ENCODE results near the gene XXYLT1.

- TF ChIP-seq, protein P1, sequence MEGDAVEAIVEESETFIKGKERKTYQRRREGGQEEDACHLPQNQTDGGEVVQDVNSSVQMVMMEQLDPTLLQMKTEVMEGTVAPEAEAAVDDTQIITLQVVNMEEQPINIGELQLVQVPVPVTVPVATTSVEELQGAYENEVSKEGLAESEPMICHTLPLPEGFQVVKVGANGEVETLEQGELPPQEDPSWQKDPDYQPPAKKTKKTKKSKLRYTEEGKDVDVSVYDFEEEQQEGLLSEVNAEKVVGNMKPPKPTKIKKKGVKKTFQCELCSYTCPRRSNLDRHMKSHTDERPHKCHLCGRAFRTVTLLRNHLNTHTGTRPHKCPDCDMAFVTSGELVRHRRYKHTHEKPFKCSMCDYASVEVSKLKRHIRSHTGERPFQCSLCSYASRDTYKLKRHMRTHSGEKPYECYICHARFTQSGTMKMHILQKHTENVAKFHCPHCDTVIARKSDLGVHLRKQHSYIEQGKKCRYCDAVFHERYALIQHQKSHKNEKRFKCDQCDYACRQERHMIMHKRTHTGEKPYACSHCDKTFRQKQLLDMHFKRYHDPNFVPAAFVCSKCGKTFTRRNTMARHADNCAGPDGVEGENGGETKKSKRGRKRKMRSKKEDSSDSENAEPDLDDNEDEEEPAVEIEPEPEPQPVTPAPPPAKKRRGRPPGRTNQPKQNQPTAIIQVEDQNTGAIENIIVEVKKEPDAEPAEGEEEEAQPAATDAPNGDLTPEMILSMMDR (IDR thresholded peaks at IDR 0.05) = no peak
- TF ChIP-seq POLR2A (IDR thresholded peaks at IDR 0.05) = no peak
Measured at GRCh38 chr3:195312714-195313113, 41.8 kb upstream of the XXYLT1 start.
